Measurements from ENCODE around the gene SCTR.
A peak's percentile ranks its signal among the peaks of the same experiment; 100 is the strongest.

The SCTR gene

GRCh38 chr2:119480718-119481142 is 43.6 kb downstream of the SCTR start:
- DNase-seq (ENCODE audit: insufficient read length, low spot score) (no peak), FAIRE-seq (no peak)
- no peak for TF ChIP-seq POLR2AphosphoS5 (IDR thresholded peaks at IDR 0.05; ENCODE audit: low read depth, low read length)

GRCh38 chr2:119480184-119480583 is 44.1 kb downstream of the SCTR start:
- DNase-seq (ENCODE audit: insufficient read length, low spot score) (no peak), FAIRE-seq (no peak)
- TF ChIP-seq PAX5 (IDR thresholded peaks at IDR 0.05; ENCODE audit: insufficient read depth, low read length, severe bottlenecking) (no peak), TAF1 (IDR thresholded peaks at IDR 0.05; ENCODE audit: low read depth, low read length) (no peak), POLR2AphosphoS5 (IDR thresholded peaks at IDR 0.05; ENCODE audit: low read depth, low read length) (no peak), POLR2A (IDR thresholded peaks at IDR 0.05; ENCODE audit: low read depth, low read length) (no peak), POU2F2 (IDR thresholded peaks at IDR 0.05; ENCODE audit: low read depth, low read length) (no peak), SPI1 (IDR thresholded peaks at IDR 0.05; ENCODE audit: low read depth, low read length) (no peak)

GRCh38 chr2:119478978-119479295 is 45.3 kb downstream of the SCTR start:
- FAIRE-seq (no peak), DNase-seq (ENCODE audit: insufficient read length, low spot score) (no peak)
- TF ChIP-seq SPI1 (IDR thresholded peaks at IDR 0.05; ENCODE audit: low read depth, low read length) (no peak), TAF1 (IDR thresholded peaks at IDR 0.05; ENCODE audit: low read depth, low read length) (no peak), POLR2A (IDR thresholded peaks at IDR 0.05; ENCODE audit: low read depth, low read length) (no peak), POU2F2 (IDR thresholded peaks at IDR 0.05; ENCODE audit: low read depth, low read length) (no peak)

- DNase-seq (ENCODE audit: insufficient read length, low spot score) (no peak), FAIRE-seq (no peak)
- TF ChIP-seq POLR2A (IDR thresholded peaks at IDR 0.05; ENCODE audit: low read depth, low read length) = no peak
- no peak for TF ChIP-seq TAF1 (IDR thresholded peaks at IDR 0.05; ENCODE audit: low read depth, low read length)
- TF ChIP-seq PAX5 (IDR thresholded peaks at IDR 0.05; ENCODE audit: insufficient read depth, low read length, severe bottlenecking) = no peak
- no peak for TF ChIP-seq SPI1 (IDR thresholded peaks at IDR 0.05; ENCODE audit: low read depth, low read length)
- no peak for TF ChIP-seq POLR2AphosphoS5 (IDR thresholded peaks at IDR 0.05; ENCODE audit: low read depth, low read length)
- TF ChIP-seq POU2F2 (IDR thresholded peaks at IDR 0.05; ENCODE audit: low read depth, low read length) = no peak
Measured at GRCh38 chr2:119478188-119478977, 45.9 kb downstream of the SCTR start.

- no peak for FAIRE-seq
- no peak for TF ChIP-seq TAF1 (IDR thresholded peaks at IDR 0.05; ENCODE audit: low read depth, low read length)
- TF ChIP-seq PAX5 (IDR thresholded peaks at IDR 0.05; ENCODE audit: insufficient read depth, low read length, severe bottlenecking) = no peak
- TF ChIP-seq POU2F2 (IDR thresholded peaks at IDR 0.05; ENCODE audit: low read depth, low read length) = no peak
- no peak for TF ChIP-seq SPI1 (IDR thresholded peaks at IDR 0.05; ENCODE audit: low read depth, low read length)
- no peak for TF ChIP-seq POLR2AphosphoS5 (IDR thresholded peaks at IDR 0.05; ENCODE audit: low read depth, low read length)
- no peak for TF ChIP-seq POLR2A (IDR thresholded peaks at IDR 0.05; ENCODE audit: low read depth, low read length)
Measured at GRCh38 chr2:119477113-119477505, 47.2 kb downstream of the SCTR start.

GRCh38 chr2:119476301-119477112 is 47.8 kb downstream of the SCTR start:
- TF ChIP-seq POU2F2 (IDR thresholded peaks at IDR 0.05; ENCODE audit: low read depth, low read length) (no peak), POLR2AphosphoS5 (IDR thresholded peaks at IDR 0.05; ENCODE audit: low read depth, low read length) (no peak), TAF1 (IDR thresholded peaks at IDR 0.05; ENCODE audit: low read depth, low read length) (no peak), SPI1 (IDR thresholded peaks at IDR 0.05; ENCODE audit: low read depth, low read length) (no peak), POLR2A (IDR thresholded peaks at IDR 0.05; ENCODE audit: low read depth, low read length) (no peak), PAX5 (IDR thresholded peaks at IDR 0.05; ENCODE audit: insufficient read depth, low read length, severe bottlenecking) (no peak)
- DNase-seq (ENCODE audit: insufficient read length, low spot score) (peak; percentile 83), FAIRE-seq (peak; percentile 91)

More at GRCh38 chr2:119477113-119477505, 47.2 kb downstream of the SCTR start:
- no peak for DNase-seq (ENCODE audit: insufficient read length, low spot score)

- FAIRE-seq = no peak
- no peak for TF ChIP-seq POLR2A (IDR thresholded peaks at IDR 0.05; ENCODE audit: low read depth, low read length)
- TF ChIP-seq POU2F2 (IDR thresholded peaks at IDR 0.05; ENCODE audit: low read depth, low read length) = no peak
- TF ChIP-seq PAX5 (IDR thresholded peaks at IDR 0.05; ENCODE audit: insufficient read depth, low read length, severe bottlenecking) = no peak
- TF ChIP-seq POLR2AphosphoS5 (IDR thresholded peaks at IDR 0.05; ENCODE audit: low read depth, low read length) = no peak
- no peak for TF ChIP-seq TAF1 (IDR thresholded peaks at IDR 0.05; ENCODE audit: low read depth, low read length)
- TF ChIP-seq SPI1 (IDR thresholded peaks at IDR 0.05; ENCODE audit: low read depth, low read length) = no peak
- no peak for DNase-seq (ENCODE audit: insufficient read length, low spot score)
Measured at GRCh38 chr2:119475857-119476244, 48.4 kb downstream of the SCTR start.

- no peak for DNase-seq (ENCODE audit: insufficient read length, low spot score)
- TF ChIP-seq PAX5 (IDR thresholded peaks at IDR 0.05; ENCODE audit: insufficient read depth, low read length, severe bottlenecking) (no peak), POU2F2 (IDR thresholded peaks at IDR 0.05; ENCODE audit: low read depth, low read length) (no peak), SPI1 (IDR thresholded peaks at IDR 0.05; ENCODE audit: low read depth, low read length) (no peak), POLR2AphosphoS5 (IDR thresholded peaks at IDR 0.05; ENCODE audit: low read depth, low read length) (no peak)
- no peak for FAIRE-seq
Measured at GRCh38 chr2:119475225-119475856, 48.9 kb downstream of the SCTR start.

- DNase-seq (ENCODE audit: insufficient read length, low spot score) (no peak), FAIRE-seq (no peak)
- TF ChIP-seq PAX5 (IDR thresholded peaks at IDR 0.05; ENCODE audit: insufficient read depth, low read length, severe bottlenecking) = no peak
- TF ChIP-seq POLR2A (IDR thresholded peaks at IDR 0.05; ENCODE audit: low read depth, low read length) = no peak
- TF ChIP-seq POU2F2 (IDR thresholded peaks at IDR 0.05; ENCODE audit: low read depth, low read length) = no peak
- no peak for TF ChIP-seq TAF1 (IDR thresholded peaks at IDR 0.05; ENCODE audit: low read depth, low read length)
- TF ChIP-seq SPI1 (IDR thresholded peaks at IDR 0.05; ENCODE audit: low read depth, low read length) = no peak
Measured at GRCh38 chr2:119474371-119475224, 49.7 kb downstream of the SCTR start.
